Hepatocyte (in vitro differentiated cells): ENCODE measurements around the gene CLMP.

ENCODE experiments used
- EZH2 ChIP-seq: fragments of 200-600 bp; sonication (generic); IDR thresholded peaks from 2 replicates; pipeline ENCODE4 v1.6.1; 2016; ENCODE audit warnings: antibody characterized with exemption, mild to moderate bottlenecking, borderline replicate concordance
- EZH2phosphoT487 ChIP-seq: fragments of 200-600 bp; sonication (generic); IDR thresholded peaks from one replicate; pipeline ENCODE4 v1.6.1; 2018; ENCODE audit warnings: antibody characterized with exemption, mild to moderate bottlenecking, low read depth, moderate library complexity; ENCODE audit not compliant: unreplicated experiment, severe bottlenecking
- TF ChIP-seq, protein P1 (sequence below): fragments of 200-600 bp; sonication (generic); IDR thresholded peaks from 2 replicates; pipeline ENCODE4 v1.5.1; 2016; ENCODE audit warnings: antibody characterized with exemption, mild to moderate bottlenecking; ENCODE audit not compliant: poor library complexity

DNA sequence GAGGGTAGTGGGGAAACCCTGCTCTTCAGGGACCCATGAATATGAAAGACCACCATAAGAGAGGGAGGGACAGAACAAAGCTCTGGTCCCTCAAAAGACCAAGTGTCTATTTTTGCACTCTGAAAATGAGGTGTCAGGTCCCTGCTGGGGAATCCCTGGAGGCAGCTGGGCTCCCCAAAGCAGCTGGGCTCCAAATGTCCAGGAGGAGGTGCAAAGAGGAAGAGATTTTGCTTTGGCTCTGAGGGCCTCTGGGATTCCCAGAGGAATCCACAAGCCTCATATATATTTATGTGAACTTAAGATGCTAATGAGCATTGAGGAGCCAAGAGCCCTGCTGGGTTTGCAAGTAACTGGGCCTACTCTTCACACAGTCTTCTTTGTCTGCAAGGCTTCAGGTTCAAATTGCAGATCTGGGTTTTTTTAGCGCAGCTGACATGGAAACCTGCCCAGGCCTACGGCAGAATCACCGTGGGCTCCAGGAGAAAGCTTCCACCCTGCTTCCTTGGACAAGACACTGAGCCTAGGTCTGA, 26.0 kb downstream of the CLMP start:
- TF ChIP-seq, protein P1, sequence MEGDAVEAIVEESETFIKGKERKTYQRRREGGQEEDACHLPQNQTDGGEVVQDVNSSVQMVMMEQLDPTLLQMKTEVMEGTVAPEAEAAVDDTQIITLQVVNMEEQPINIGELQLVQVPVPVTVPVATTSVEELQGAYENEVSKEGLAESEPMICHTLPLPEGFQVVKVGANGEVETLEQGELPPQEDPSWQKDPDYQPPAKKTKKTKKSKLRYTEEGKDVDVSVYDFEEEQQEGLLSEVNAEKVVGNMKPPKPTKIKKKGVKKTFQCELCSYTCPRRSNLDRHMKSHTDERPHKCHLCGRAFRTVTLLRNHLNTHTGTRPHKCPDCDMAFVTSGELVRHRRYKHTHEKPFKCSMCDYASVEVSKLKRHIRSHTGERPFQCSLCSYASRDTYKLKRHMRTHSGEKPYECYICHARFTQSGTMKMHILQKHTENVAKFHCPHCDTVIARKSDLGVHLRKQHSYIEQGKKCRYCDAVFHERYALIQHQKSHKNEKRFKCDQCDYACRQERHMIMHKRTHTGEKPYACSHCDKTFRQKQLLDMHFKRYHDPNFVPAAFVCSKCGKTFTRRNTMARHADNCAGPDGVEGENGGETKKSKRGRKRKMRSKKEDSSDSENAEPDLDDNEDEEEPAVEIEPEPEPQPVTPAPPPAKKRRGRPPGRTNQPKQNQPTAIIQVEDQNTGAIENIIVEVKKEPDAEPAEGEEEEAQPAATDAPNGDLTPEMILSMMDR, result no peak
- TF ChIP-seq EZH2, result no peak
- no peak for TF ChIP-seq EZH2phosphoT487
